Measurements from ENCODE around the gene IFNG-AS1.

Gene IFNG-AS1

GRCh38 chr12:67994046-67994445 lies 4.8 kb downstream of the IFNG-AS1 start:
- no peak for DNase-seq (ENCODE audit: low read depth)

GRCh38 chr12:67996347-67996746 lies 7.1 kb downstream of the IFNG-AS1 start:
- DNase-seq (ENCODE audit: low read depth) = no peak

GRCh38 chr12:67998379-67998778 lies 9.1 kb downstream of the IFNG-AS1 start:
- no peak for DNase-seq (ENCODE audit: low read depth)

GRCh38 chr12:67999244-67999643 lies 10.0 kb downstream of the IFNG-AS1 start:
- no peak for DNase-seq (ENCODE audit: low read depth)

- DNase-seq (ENCODE audit: low read depth) = no peak
Measured at GRCh38 chr12:68001486-68002466, 12.5 kb downstream of the IFNG-AS1 start.

- no peak for DNase-seq (ENCODE audit: low read depth)
Measured at GRCh38 chr12:68003777-68004176, 14.5 kb downstream of the IFNG-AS1 start.

- DNase-seq (ENCODE audit: low read depth) = no peak
Measured at GRCh38 chr12:68007033-68007432, 17.8 kb downstream of the IFNG-AS1 start.

GRCh38 chr12:68007466-68007865 lies 18.2 kb downstream of the IFNG-AS1 start:
- DNase-seq (ENCODE audit: low read depth) = no peak

GRCh38 chr12:68011206-68011881 lies 22.1 kb downstream of the IFNG-AS1 start:
- DNase-seq (ENCODE audit: low read depth) = no peak

- DNase-seq (ENCODE audit: low read depth) = no peak
Measured at GRCh38 chr12:68011882-68012207, 22.6 kb downstream of the IFNG-AS1 start.

GRCh38 chr12:68012712-68013111 lies 23.5 kb downstream of the IFNG-AS1 start:
- DNase-seq (ENCODE audit: low read depth) = no peak

GRCh38 chr12:68013181-68013580 lies 23.9 kb downstream of the IFNG-AS1 start:
- DNase-seq (ENCODE audit: low read depth) = no peak

- no peak for DNase-seq (ENCODE audit: low read depth)
Measured at GRCh38 chr12:68016136-68016535, 26.9 kb downstream of the IFNG-AS1 start.

- DNase-seq (ENCODE audit: low read depth) = no peak
Measured at GRCh38 chr12:68018315-68018714, 29.1 kb downstream of the IFNG-AS1 start.

- DNase-seq (ENCODE audit: low read depth) = no peak
Measured at GRCh38 chr12:68020049-68020448, 30.8 kb downstream of the IFNG-AS1 start.

- DNase-seq (ENCODE audit: low read depth) = no peak
Measured at GRCh38 chr12:68020699-68021098, 31.5 kb downstream of the IFNG-AS1 start.

- DNase-seq (ENCODE audit: low read depth) = no peak
Measured at GRCh38 chr12:68028647-68029046, 39.4 kb downstream of the IFNG-AS1 start.

- no peak for DNase-seq (ENCODE audit: low read depth)
Measured at GRCh38 chr12:68030248-68030647, 41.0 kb downstream of the IFNG-AS1 start.

- no peak for DNase-seq (ENCODE audit: low read depth)
Measured at GRCh38 chr12:68031174-68031573, 41.9 kb downstream of the IFNG-AS1 start.

GRCh38 chr12:68031881-68032739 lies 42.9 kb downstream of the IFNG-AS1 start:
- DNase-seq (ENCODE audit: low read depth) = no peak

- no peak for DNase-seq (ENCODE audit: low read depth)
Measured at GRCh38 chr12:68034567-68034966, 45.3 kb downstream of the IFNG-AS1 start.

GRCh38 chr12:68036642-68037041 lies 47.4 kb downstream of the IFNG-AS1 start:
- DNase-seq (ENCODE audit: low read depth) = no peak
